ENCODE data around the gene CSRP2.

- TF ChIP-seq CTCF (IDR thresholded peaks at IDR 0.05) (no peak), MAX (CRISPR knock-in tag; IDR thresholded peaks at IDR 0.05) (no peak), ZNF281 (CRISPR knock-in tag; IDR thresholded peaks at IDR 0.05) (no peak), SP1 (CRISPR knock-in tag; conservative IDR thresholded peaks at IDR 0.05) (no peak), IRF1 (CRISPR knock-in tag; IDR thresholded peaks at IDR 0.05) (no peak), SMAD3 (CRISPR knock-in tag; IDR thresholded peaks at IDR 0.05; ENCODE audit: borderline replicate concordance) (no peak), ATF1 (CRISPR knock-in tag; IDR thresholded peaks at IDR 0.05) (no peak), RELA (CRISPR knock-in tag; IDR thresholded peaks at IDR 0.05; ENCODE audit: borderline replicate concordance) (no peak), TEAD4 (CRISPR knock-in tag; IDR thresholded peaks at IDR 0.05) (no peak), ATF3 (CRISPR knock-in tag; conservative IDR thresholded peaks at IDR 0.05) (no peak), JUN (CRISPR knock-in tag; IDR thresholded peaks at IDR 0.05) (no peak)
Observed at GRCh38 chr12:76874491-76875190, 4.2 kb downstream of the CSRP2 start.

Measured in WTC11 (cell line).